HCT116 (cell line): Measurements from ENCODE around the gene TMEM74B. TPM values are rescaled to one million over a fixed set of nuclear protein-coding genes. Genes with fewer than 3 reads are reported as not detected.

Source experiments
- ATAC-seq: fragments of 200-7000 bp; cut with Tn5 transposase; 2 replicates; pipeline ENCODE4 v1.9.1; 2020; ENCODE audit warnings: mild to moderate bottlenecking, moderate library complexity
- BruUV-seq: library from RNA; stranded (reverse); fragments of 400-500 nt; replicated peaks from 2 replicates; lab custom pipeline; 2021; lab: Mats Ljungman, UMichigan
- CTCF ChIA-PET: fragments of 300-600 bp; sonication (Branson Sonifier 250); formaldehyde crosslinking; loops from one replicate; lab custom pipeline; 2021; ENCODE audit warnings: antibody characterized with exemption; lab: Charles Lee
- POLR2A ChIA-PET: fragments of 300-600, 350-600 bp; sonication (Branson Sonifier 250); formaldehyde crosslinking; loops from one replicate; lab custom pipeline; 2021; ENCODE audit warnings: antibody characterized with exemption; lab: Charles Lee
- RAD21 ChIA-PET, 2 experiments: fragments of 300-600 bp; sonication (Branson Sonifier 250); formaldehyde crosslinking; loops; one replicate each; lab custom pipeline; 2023; ENCODE audit warnings: low total read pairs in 2 of 2; ENCODE audit not compliant: uncharacterized antibody in 2 of 2, unreplicated experiment in 2 of 2, low non-redundant PET in 1 of 2; lab: Charles Lee
- DNase-seq: peaks from one replicate; pipeline ENCODE4 v3.0.0-alpha.2; 2010; ENCODE audit warnings: low read depth, low spot score
- H2AFZ ChIP-seq: fragments of 200-600 bp; shearing (Covaris generic), sonication (generic); 2 replicates; pipeline ENCODE4 v1.6.1; 2017; ENCODE audit warnings: low read depth, mixed run types, mixed read lengths, antibody characterized with exemption, low read length; ENCODE audit not compliant: poor library complexity, severe bottlenecking
- H3K27ac ChIP-seq: 2 replicates; pipeline ENCODE4 v1.5.1; 2012; ENCODE audit warnings: low read depth, low read length
- H3K27me3 ChIP-seq: fragments of 200-600 bp; sonication (generic); 2 replicates; pipeline ENCODE4 v1.6.1; 2016; ENCODE audit warnings: mixed run types, low read length, mixed read lengths; ENCODE audit not compliant: insufficient read depth
- H3K36me3 ChIP-seq, 2 experiments: fragments of 200-500 bp in 1 of 2; fragments of 200-600 bp in 1 of 2; sonication (Bioruptor generic) in 1 of 2; sonication (generic) in 1 of 2; 2 replicates each; pipeline versions ENCODE4 v1.5.1 to v1.6.1; 2014 to 2016; ENCODE audit warnings: low read length in 2 of 2, inconsistent platforms in 1 of 2, mixed read lengths in 1 of 2, mixed run types in 1 of 2; ENCODE audit not compliant: insufficient read depth in 2 of 2, control insufficient read depth in 1 of 2
- H3K4me1 ChIP-seq, 2 experiments: fragments of 200-600 bp in 1 of 2; sonication (generic) in 1 of 2; 2 replicates each; pipeline versions ENCODE4 v1.5.1 to v1.6.1; 2012 to 2017; ENCODE audit warnings: low read length in 2 of 2, inconsistent platforms in 1 of 2, mild to moderate bottlenecking in 1 of 2, mixed read lengths in 1 of 2, mixed run types in 1 of 2, moderate library complexity in 1 of 2; ENCODE audit not compliant: insufficient read depth in 2 of 2, control insufficient read depth in 1 of 2
- H3K4me2 ChIP-seq: fragments of 200-600 bp; sonication (generic); 2 replicates; pipeline ENCODE4 v1.6.1; 2017; ENCODE audit warnings: mixed run types, low read length, mixed read lengths
- H3K4me3 ChIP-seq, 2 experiments: fragments of 200-600 bp in 1 of 2; sonication (generic) in 1 of 2; replicated peaks in 1 of 2; 2 replicates each; pipeline ENCODE4 v1.5.1; 2011 to 2016; ENCODE audit warnings: low read length in 2 of 2, control low read depth in 1 of 2, low read depth in 1 of 2, mild to moderate bottlenecking in 1 of 2, mixed read lengths in 1 of 2, mixed run types in 1 of 2
- H3K79me2 ChIP-seq: fragments of 200-600 bp; sonication (generic); 2 replicates; pipeline ENCODE4 v1.6.1; 2017; ENCODE audit warnings: mild to moderate bottlenecking, mixed run types, low read length, moderate library complexity, mixed read lengths; ENCODE audit not compliant: insufficient read depth
- H3K9ac ChIP-seq: fragments of 200-600 bp; sonication (generic); 2 replicates; pipeline ENCODE4 v1.6.1; 2016; ENCODE audit warnings: low read length, mixed read lengths
- H3K9me2 ChIP-seq: fragments of 200-600 bp; sonication (generic), shearing (Covaris generic); 2 replicates; pipeline ENCODE4 v1.6.1; 2017; ENCODE audit warnings: mixed run types, mild to moderate bottlenecking, moderate library complexity; ENCODE audit not compliant: insufficient read depth
- H3K9me3 ChIP-seq, 2 experiments: fragments of 200-500 bp in 1 of 2; fragments of 200-600 bp in 1 of 2; sonication (Bioruptor generic) in 1 of 2; sonication (generic) in 1 of 2; 2 replicates each; pipeline ENCODE4 v1.6.1; 2014 to 2017; ENCODE audit warnings: low read length in 2 of 2, mixed read lengths in 2 of 2, inconsistent platforms in 1 of 2, low read depth in 1 of 2, mild to moderate bottlenecking in 1 of 2, mixed run types in 1 of 2, moderate library complexity in 1 of 2; ENCODE audit not compliant: control insufficient read depth in 1 of 2, insufficient read depth in 1 of 2
- H4K20me1 ChIP-seq: fragments of 200-600 bp; sonication (generic), shearing (Covaris generic); 2 replicates; pipeline ENCODE4 v1.6.1; 2017; ENCODE audit warnings: mixed run types, mild to moderate bottlenecking, moderate library complexity; ENCODE audit not compliant: insufficient read depth
- EGR1 ChIP-seq: IDR thresholded peaks from 2 replicates; pipeline ENCODE4 v1.6.1; 2012; ENCODE audit warnings: low read depth
- ELF1 ChIP-seq: IDR thresholded peaks from 2 replicates; pipeline ENCODE4 v1.6.1; 2012; ENCODE audit warnings: low read depth, borderline replicate concordance
- POLR2A ChIP-seq: IDR thresholded peaks from 2 replicates; pipeline ENCODE4 v1.7.0; 2011; ENCODE audit warnings: borderline replicate concordance; ENCODE audit not compliant: insufficient read depth, insufficient read length; ENCODE audit errors: extremely low read depth
- SRF ChIP-seq: IDR thresholded peaks from 2 replicates; pipeline ENCODE4 v1.6.1; 2012; ENCODE audit warnings: low read depth
- TCF7L2 ChIP-seq: IDR thresholded peaks from 2 replicates; pipeline ENCODE4 v1.7.0; 2011; ENCODE audit warnings: borderline replicate concordance, inconsistent platforms; ENCODE audit not compliant: insufficient read depth, insufficient read length; ENCODE audit errors: extremely low read depth
- YY1 ChIP-seq: IDR thresholded peaks from 2 replicates; pipeline ENCODE4 v1.6.1; 2011; ENCODE audit warnings: low read length, low read depth, moderate library complexity, mild to moderate bottlenecking; ENCODE audit not compliant: insufficient replicate concordance; ENCODE audit errors: extremely low read depth
- ZFX ChIP-seq: fragments of 450-650 bp; IDR thresholded peaks from 2 replicates; pipeline ENCODE4 v1.6.1; 2017
- intact Hi-C: fragments of 100-400 bp; cut with micrococcal nuclease; formaldehyde crosslinking; loops from 2 replicates; pipeline ENCODE4 v1.10.0; 2022
- total RNA-seq: library from RNA; stranded (reverse); gene quantifications from one replicate; pipeline ENCODE4 v1.2.1, GENCODE V29; 2021; ENCODE audit not compliant: unreplicated experiment
- TF ChIP-seq, protein P1 (sequence below): IDR thresholded peaks from 2 replicates; pipeline ENCODE4 v1.6.1; 2011; ENCODE audit warnings: mild to moderate bottlenecking, low read length, moderate library complexity; ENCODE audit not compliant: insufficient replicate concordance; ENCODE audit errors: extremely low read depth
- TF ChIP-seq, protein P2 (sequence below): IDR thresholded peaks from 2 replicates; pipeline ENCODE4 v1.6.1; 2012
- TF ChIP-seq, protein P3 (sequence below), 3 experiments: fragments of 200-600 bp in 1 of 3; sonication (generic) in 1 of 3; IDR thresholded peaks in 2 of 3; conservative IDR thresholded peaks in 1 of 3; 2 replicates each; pipeline ENCODE4 v1.5.1; 2012 to 2017; ENCODE audit warnings: low read depth in 2 of 3, low read length in 2 of 3, antibody characterized with exemption in 1 of 3, borderline replicate concordance in 1 of 3, control low read depth in 1 of 3, mild to moderate bottlenecking in 1 of 3, mixed read lengths in 1 of 3, mixed run types in 1 of 3, moderate library complexity in 1 of 3; ENCODE audit not compliant: insufficient read depth in 1 of 3

Gene TMEM74B
- total RNA-seq, 1 experiment from 2014 or later: 25.7 TPM

DNA sequence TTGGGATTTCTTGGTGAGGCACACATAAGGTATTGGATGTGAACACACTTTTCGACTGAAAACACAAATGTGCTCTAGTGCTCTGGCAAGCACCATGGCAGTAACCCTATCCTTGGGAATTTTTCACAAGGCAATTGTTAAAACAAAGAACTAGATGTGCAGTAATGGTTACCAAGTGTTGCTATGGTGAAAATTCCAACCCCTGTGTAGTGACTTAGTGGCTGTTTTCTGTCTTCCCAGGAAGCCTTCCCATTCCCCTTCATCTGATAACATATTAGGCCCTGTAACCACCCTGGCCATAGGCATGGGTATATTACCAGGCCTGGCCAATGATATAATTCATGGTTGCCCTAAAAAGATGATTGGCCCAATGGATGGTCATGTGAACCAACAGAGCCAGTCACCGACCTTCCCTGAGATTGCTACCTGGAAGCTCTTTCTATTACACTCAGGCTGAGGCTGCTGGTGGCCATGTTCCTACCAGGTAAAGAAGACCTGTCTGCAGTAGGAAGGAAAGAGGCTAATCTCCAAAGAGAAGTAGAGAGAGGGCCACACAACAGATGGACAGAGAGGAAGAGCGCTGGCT, 22.6 kb upstream of the TMEM74B start:
- Histone ChIP-seq H3K4me3 (no peak overlapping the region), H3K9me2 (no peaks in the 10 kb centered on the region), H3K27me3 (peaks cover 11% of the 10 kb centered on the region), H3K4me2 (no peak overlapping the region), H3K79me2 (no peaks in the 10 kb centered on the region), H3K9ac (no peak overlapping the region), H3K4me1 (peaks cover 0 to 9% of the 10 kb centered on the region in 2 experiments; a peak in 1 of 4 replicates), H3K9me3 (no peaks in the 10 kb centered on the region), H3K36me3 (no peaks in the 10 kb centered on the region), H3K27ac (no peak overlapping the region), H4K20me1 (no peaks in the 10 kb centered on the region), H2AFZ (no peak overlapping the region)
- RAD21 ChIA-PET: no interaction called here
- POLR2A ChIA-PET: no interaction called here
- no TSS peak for BruUV-seq
- no peak for DNase-seq
- TF ChIP-seq EGR1 (no peak), YY1 (no peak), POLR2A (no peak), TCF7L2 (no peak), ELF1 (no peak), ZFX (no peak), SRF (no peak)
- TF ChIP-seq, protein P1, sequence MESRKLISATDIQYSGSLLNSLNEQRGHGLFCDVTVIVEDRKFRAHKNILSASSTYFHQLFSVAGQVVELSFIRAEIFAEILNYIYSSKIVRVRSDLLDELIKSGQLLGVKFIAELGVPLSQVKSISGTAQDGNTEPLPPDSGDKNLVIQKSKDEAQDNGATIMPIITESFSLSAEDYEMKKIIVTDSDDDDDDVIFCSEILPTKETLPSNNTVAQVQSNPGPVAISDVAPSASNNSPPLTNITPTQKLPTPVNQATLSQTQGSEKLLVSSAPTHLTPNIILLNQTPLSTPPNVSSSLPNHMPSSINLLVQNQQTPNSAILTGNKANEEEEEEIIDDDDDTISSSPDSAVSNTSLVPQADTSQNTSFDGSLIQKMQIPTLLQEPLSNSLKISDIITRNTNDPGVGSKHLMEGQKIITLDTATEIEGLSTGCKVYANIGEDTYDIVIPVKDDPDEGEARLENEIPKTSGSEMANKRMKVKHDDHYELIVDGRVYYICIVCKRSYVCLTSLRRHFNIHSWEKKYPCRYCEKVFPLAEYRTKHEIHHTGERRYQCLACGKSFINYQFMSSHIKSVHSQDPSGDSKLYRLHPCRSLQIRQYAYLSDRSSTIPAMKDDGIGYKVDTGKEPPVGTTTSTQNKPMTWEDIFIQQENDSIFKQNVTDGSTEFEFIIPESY: no peak
- TF ChIP-seq, protein P2, sequence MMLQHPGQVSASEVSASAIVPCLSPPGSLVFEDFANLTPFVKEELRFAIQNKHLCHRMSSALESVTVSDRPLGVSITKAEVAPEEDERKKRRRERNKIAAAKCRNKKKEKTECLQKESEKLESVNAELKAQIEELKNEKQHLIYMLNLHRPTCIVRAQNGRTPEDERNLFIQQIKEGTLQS: no peak
- TF ChIP-seq, protein P3, sequence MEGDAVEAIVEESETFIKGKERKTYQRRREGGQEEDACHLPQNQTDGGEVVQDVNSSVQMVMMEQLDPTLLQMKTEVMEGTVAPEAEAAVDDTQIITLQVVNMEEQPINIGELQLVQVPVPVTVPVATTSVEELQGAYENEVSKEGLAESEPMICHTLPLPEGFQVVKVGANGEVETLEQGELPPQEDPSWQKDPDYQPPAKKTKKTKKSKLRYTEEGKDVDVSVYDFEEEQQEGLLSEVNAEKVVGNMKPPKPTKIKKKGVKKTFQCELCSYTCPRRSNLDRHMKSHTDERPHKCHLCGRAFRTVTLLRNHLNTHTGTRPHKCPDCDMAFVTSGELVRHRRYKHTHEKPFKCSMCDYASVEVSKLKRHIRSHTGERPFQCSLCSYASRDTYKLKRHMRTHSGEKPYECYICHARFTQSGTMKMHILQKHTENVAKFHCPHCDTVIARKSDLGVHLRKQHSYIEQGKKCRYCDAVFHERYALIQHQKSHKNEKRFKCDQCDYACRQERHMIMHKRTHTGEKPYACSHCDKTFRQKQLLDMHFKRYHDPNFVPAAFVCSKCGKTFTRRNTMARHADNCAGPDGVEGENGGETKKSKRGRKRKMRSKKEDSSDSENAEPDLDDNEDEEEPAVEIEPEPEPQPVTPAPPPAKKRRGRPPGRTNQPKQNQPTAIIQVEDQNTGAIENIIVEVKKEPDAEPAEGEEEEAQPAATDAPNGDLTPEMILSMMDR (IDR thresholded peaks at IDR 0.05 in 2 of 3, conservative IDR thresholded peaks at IDR 0.05 in 1 of 3; ENCODE audit: borderline replicate concordance in 1 of 3, insufficient read depth in 1 of 3, low read depth in 2 of 3, low read length in 2 of 3): no peak
- CTCF ChIA-PET: no interaction called here
- intact Hi-C loops: no loop called here
- peak; percentile 64; the same call in 1 of the 2 replicates for ATAC-seq
